GM21360 (cell line): ENCODE measurements around the gene GRIK1.
"Not testable (repeated sequence)": the region's sequence is repeated elsewhere in the genome, so short reads cannot be mapped to it uniquely, and the experiment has no call there.

Experiments used
- ATAC-seq: cut with Tn5 transposase; IDR thresholded peaks from one replicate; pipeline ENCODE4 v1.9.1; 2021; ENCODE audit warnings: mild to moderate bottlenecking, moderate library complexity; ENCODE audit not compliant: unreplicated experiment

Gene GRIK1

DNA sequence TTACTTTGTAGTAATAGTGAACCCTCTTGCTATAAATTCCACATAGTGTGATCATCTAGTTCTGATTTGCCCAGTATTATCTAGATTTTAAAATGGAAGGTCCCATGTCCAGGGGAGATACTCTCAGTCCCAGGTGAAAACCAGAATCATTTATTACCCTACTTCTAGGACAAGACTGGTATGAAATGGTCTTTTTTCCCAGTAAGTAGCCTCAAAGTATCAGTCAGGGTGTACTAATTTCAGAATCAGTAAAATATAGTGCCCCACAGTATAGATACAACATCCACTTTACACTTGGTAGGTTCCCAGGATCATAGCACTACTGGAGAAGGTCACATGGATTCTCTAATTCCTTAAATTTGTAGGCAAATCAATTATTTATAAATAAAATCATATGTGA, 318.3 kb downstream of the GRIK1 start:
- no peak for ATAC-seq

DNA sequence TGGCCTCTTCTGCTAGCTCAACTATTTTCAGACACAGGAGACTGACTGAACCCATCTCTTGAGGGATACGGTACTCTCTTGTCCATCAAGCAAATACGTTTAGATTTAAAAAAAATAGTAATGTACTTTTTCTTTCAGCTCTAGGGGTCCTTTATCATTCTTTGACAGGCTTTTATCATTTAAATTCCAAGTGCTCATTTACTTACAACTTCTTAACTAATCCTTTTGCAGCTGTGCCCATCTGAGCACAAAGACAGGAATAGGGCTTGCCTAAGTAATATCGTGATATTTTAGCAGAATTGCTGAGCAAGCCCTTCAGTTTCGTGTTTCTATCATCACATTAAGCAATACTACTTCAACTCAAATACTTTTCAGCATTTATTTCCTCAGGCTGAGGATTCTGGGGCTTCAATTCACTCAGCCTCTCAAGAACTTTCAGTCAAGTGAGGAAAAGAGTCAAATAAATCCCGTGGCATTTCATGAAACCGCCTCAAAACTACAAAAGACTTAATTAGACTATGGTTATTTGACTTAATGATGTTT, 323.5 kb downstream of the GRIK1 start:
- no peak for ATAC-seq

DNA sequence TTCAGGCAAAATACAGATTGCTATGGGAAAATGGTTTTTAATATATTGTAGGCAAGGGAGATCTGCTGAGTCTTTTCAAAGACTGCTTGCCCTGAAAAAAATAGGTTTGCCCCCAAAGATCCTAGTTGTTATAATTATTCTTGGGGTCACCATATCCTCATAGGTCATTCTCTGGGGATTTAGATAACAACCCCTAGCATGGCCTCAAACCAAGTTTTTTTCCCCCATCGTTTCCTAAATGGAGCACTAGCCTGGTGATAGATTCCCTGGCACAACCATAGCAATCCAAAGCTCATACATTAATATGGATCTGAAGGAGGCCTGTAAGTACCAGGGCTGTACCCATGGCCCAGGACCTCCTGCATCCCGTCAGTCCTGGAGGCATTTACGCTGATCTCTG, 325.9 kb downstream of the GRIK1 start:
- no peak for ATAC-seq

DNA sequence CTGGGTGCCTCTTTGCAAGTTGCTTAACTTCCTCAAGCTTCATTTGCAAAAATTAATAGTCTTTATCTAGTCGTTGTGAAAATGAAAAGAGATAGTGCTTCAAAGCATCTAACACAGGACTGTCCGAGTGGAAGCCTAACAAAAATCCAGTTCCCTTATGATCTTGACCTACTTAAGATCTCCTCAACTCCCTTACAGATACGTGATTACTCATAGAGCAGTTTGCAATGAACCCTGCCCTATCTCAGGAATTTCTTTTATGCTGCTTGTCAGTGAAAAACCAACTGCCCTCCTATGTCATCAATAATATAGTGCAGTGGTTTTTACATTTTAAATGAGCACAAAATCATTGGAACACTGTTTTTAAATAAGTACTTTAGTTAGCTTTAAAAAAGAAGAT, 326.8 kb downstream of the GRIK1 start:
- no peak for ATAC-seq

DNA sequence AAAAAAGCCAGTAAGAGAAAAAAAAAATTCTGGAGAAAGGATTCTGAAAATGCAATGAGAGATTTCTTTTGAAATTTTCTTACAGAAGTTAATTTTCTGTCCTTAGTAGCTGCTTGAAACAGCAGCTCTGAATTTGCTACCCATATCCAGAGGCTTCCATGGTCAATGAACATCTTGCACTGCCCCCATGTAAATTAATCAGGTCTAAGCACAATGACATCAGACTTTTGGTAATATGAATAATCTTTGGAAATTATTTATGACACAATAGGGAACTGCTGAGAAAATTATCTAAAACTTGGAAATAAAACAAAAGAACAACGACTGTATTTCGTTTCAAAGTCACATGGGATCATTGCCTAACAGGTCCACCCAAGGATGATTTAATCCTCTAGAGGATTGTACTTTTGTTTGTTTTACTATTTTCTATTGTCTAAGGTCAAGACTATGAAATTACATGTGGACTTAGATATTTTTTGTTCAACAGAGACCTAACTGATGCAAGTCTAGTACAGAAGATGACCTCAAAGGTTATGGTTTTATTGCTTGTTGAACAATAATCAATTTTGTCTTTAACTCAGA, 328.9 kb downstream of the GRIK1 start:
- no peak for ATAC-seq

DNA sequence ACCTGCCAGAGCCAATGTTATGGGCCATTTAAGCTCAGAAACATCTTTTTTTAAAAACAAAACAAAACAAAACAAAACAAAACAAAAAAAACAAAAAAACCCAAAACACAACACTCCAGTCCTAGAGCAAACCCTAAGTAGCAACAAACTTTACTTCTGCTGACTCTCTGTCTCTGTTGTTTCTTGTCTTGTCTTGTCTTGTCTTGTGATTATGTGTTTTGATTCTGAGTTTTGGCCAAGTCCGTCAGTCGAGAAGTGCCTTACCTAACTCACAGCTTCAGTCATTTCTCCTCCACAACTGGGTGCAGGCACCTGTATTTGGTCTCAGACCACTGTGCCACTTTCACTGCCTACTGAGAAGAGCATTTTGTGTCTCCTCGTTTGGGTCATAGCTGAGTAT, 333.2 kb downstream of the GRIK1 start:
- no peak for ATAC-seq

DNA sequence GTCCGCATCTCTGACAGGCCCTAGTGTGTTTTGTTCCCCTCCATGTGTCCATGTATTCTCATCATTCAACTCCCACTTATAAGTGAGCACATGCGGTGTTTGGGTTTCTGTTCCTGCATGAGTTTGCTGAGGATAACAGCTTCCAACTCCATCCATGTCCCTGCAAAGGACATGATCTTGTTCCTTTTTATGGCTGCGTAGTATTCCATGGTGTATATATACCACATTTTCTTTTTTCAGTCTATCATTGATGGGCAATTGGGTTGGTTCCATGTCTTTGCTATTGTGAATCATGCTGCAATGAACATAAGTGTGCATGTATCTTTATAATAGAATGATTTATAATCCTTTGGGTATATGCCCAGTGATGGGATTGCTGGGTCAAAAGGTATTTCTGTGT, 334.6 kb downstream of the GRIK1 start:
- ATAC-seq = not testable (repeated sequence)

DNA sequence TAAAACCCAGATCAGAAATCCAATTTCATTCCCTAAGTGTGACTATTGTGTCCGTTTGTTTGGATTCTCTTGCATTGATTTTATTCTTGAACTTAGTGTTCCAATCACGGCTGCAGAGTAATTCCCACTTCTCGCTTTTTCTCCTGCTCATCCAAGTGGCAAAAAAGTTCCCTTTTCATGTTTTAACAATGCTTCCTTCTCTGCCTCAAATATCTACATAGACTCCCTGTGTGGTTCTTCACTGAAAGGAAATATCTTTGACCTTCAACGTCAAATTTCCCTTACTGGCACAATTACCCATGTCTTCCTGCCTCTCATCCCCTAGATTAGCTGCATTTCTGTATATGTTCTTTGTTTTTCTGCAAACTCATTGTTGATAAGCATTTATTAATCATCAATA, 335.7 kb downstream of the GRIK1 start:
- ATAC-seq = no peak

DNA sequence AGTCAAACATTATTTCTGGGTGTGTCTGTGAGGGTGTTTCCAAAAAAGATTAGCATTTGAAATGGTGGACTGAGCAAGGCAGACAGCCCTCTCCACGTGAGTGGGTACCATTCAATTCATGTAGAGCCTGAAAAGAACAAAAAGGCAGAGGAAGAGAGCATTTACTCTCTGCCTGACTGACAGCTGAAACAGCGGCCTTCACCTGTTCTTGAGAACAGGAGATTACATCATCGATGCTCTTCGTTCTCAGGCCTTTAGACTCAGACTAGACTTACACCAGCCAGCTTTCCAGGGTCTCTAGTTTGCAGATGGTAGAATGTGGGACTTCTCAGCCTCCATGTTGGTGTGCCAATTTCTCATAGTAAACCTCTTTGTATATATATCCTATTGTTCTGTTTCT, 338.7 kb downstream of the GRIK1 start:
- no peak for ATAC-seq

DNA sequence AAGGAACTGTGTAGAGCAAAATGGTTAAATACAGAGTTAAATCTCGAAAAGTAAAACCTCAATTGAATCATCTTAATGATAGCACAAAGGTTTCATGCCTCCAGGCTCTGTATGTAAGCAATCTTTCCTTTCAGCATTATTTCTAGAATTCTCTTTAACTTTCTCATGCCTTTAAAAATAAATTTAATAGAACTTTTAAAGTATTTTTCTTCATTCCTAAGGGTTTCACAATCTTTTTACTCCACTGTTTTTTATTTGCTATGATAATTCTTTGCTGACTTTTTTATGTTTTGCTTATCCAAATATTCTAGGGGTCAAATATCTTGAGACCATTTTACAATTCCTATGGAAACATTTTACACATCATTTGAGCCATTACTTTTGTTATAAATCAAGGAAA, 353.1 kb downstream of the GRIK1 start:
- no peak for ATAC-seq

DNA sequence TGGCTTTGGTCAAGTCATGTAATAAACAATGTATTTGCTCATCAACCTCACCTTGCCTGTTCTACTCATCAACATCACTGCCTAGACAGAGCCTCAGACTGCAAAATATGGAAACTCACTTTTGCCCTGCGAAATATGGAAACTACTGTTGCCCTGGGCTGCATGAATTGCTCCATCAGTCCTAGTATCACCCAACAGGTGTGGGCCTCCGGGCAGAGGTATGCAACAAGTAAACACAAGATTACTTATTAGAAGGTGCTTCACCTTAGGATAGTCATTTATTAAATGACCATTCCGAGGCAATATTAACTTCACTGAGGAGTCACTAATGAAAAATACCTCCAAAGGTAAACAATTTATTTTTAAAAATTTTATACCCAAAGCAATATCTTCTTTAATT, 354.3 kb downstream of the GRIK1 start:
- no peak for ATAC-seq

DNA sequence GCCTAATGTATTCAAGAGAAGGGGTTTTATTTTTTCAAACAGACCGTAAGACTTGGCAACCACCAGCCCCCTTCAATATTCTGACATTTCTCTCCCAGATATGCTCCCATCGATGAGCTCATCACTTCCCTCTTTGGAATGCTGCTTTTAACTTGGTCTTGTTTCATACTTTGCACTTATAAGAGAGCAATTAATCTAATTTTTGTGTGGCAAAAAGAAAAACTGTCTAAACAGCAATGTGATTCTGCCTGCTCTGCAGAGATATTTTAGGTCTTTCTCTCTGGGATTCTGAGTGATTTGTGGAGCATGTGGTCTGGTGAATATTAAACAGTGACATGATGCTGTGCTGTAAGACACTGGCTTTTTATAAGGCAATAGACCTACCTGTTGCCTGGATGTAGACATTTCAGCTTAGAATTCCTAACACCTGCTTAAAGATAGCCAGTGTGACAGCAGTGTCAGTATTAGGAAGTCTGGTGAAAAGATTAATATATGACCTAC, 356.3 kb downstream of the GRIK1 start:
- no peak for ATAC-seq

DNA sequence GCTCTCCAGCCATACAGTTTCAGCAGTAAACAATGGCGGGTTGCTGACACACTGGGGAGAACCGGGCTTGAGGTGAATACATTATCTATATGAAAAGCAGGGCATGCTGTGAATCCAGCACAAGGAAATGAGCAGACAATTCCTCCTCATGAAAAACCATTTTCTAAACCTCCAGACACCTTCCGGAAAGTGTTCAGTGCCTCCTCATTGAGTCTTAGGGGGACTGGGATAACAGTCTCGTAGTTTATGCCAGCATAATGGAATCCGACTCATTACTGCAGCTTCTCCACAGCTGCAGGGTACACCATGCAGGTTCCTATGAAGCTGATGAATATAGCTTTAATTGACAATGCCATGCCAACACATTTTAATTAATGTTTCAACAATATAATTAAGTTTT, 356.9 kb downstream of the GRIK1 start:
- ATAC-seq = no peak

DNA sequence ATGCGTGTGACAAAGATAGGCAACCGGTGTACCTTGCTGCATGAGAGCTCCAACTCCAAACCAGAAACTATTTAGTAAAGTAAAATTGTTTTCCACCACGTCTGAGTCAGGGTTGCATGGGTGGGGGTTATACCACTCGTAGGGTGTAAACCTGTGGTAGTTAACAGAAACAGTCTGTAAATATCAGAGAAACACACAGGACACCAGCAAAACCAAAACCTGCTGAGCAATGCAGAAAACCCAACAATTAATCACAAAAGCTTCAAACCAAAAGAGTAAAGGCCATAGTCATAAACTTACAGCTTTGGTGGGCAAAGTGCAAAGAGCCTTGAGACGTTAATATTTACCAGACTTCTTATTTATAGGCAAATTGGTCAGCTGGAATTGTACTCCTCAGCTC, 358.4 kb downstream of the GRIK1 start:
- no peak for ATAC-seq

DNA sequence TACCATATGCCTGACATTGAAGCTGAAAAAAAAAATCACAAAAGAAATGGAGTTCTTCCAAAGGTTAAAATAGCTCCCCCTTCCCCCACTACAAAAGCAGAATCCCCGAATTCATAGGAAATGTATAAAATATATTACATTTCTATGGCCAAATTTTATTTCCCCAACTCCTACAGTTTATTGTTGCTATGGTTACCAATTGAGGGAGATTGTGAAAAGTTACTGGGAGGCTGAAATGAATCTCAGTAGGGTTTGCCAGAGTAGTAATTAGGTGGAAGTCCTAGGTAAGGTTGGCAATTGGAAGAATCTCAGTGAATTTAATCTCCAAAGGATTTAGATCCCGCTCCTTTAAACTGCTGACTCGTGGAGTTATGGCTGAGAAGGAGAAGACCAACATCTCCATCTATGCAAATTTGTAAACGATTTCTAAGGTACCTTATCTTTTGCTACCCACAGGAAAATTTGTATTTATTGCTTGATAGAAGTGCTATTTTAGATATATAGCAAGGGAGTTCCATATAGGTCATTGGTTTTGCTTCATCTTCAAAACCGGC, 359.0 kb downstream of the GRIK1 start:
- ATAC-seq = no peak

DNA sequence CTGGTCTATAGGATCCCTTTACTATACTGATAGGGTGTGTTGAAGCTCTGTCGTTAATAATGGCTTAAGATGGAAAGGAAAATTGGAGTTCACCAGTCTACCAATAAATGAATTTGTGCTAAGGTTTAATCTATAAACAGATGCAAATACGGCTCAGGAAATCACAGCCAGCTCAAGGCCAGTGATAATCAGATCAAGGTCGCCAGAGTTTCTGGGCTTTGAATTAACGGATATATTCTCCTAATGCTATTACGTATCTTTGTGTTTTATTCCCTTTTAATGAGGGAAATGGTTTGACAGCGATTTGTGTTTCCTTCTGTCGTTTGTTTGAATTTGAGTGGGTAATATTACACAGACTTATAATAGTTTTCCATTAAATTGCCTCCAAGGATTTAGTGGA, 361.5 kb downstream of the GRIK1 start:
- no peak for ATAC-seq

DNA sequence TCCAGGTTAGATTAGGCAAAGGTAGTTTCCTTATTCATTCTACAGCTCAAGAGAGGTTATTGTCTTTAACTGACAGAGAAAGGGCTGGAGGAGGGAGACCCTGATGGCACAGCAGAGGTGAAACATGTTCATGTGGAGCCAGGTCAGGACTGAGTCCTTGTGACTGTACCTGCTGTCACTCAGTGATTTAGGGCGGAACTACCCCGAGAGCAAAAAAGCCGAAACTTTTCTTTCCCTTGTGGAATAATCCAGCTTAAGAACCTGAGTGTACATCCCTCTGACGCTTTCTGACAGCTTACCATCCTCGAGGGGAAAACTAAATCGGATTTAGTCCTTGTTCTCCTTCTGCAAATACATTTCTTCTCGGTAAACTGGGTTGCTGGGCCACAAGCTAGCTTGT, 367.8 kb downstream of the GRIK1 start:
- no peak for ATAC-seq

DNA sequence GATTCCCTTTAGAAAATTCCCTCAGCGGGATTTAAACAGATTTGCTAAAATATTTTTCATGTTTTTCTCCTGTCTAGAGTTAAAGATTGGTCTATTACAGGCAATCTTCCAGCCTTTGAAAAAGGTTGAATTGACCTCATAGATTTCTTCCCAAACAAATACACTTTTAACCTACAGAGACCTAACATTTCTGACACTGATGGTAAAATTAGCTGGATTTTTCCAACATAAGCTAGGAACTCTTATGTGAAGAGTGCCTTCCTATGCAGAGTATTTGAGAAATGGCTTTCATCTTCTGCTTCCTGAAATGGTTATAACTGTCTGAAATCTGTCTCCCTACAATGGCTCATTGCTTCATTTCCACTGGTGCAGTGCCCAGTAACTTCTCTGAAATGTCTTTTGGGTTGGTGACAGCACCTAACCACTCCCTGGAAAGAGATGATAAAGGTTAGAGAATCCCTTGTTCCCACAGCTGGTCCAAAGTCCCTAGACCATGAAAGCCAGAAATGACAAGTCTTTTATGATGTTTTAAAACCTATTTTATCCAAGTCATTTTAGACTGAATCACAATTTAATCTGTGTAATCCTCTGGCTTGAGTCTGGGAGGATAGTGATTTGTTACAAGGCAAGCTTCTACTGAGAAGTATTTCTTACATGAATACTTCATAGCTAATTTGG, 371.6 kb downstream of the GRIK1 start:
- ATAC-seq = no peak

DNA sequence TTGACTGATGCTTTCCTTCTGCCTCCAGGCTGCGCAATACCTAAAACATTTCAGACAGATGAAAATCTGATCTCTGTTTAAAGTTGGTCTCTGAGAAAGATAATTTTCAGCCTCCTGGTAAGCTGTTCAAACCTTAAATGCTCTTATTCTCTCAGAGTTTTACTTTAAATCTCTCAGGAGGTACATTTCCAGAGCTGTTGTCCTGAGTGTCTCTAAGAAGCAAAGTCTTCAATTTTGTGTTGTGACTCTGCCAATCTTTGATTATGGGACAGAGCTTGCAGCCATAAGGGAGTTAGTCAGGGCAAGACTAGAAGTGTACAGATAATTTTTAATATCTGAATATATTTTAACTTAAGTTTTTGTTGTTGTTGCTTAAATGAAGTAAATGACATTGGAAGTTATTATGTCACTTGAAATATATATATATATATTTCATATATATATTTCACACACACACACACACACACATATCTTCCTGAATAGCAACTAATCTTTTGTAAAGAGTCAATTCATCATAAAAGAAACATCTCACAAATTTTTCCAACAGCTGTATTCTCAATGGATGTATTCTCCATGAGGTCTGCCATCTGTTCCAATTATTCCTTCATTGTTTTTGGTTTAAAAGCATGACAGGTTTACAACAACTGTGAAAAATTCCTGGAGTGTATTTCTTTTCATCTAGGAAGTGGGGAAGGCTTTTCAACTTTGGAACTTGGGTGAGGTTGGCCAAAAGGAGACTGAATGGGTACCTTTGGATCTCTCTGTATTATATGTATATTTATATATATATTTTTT, 381.7 kb downstream of the GRIK1 start:
- no peak for ATAC-seq

DNA sequence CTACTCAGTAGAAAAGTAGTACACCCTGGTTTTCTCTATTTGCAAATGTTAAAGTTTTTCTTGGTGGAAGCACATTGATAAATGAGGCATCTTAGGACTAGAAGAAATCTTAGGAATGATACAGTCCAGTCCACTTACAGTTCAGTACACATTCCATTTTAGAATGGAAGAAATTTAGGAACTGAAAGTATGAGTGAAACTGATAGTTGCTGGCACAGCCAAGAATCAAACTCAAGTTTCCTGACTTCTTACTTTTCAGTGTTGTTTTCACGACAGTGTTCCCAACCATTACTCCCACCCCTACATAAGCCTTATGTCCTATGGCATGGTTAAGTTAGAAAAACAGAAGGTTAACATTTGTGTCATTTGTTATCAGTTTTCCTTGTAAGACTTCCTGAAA, 382.6 kb downstream of the GRIK1 start:
- no peak for ATAC-seq

DNA sequence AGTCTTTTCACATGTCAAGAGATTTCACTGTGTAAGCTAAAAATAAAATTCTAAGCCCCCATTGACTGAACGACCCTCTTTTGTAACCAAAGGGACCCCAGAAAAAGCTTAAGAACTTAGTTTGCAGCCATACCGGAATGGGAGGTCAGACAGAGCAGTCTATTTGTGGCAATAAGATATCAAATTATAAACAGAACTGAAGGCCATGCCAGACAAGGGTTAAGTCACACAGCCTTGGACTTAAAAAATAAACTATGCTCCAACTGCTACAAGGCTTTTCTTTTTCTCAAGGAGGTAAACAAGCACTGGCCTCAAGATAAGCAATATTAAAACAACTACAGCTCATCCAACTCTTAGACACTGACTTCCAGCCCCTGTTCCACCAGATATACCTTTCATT, 384.2 kb downstream of the GRIK1 start:
- no peak for ATAC-seq

DNA sequence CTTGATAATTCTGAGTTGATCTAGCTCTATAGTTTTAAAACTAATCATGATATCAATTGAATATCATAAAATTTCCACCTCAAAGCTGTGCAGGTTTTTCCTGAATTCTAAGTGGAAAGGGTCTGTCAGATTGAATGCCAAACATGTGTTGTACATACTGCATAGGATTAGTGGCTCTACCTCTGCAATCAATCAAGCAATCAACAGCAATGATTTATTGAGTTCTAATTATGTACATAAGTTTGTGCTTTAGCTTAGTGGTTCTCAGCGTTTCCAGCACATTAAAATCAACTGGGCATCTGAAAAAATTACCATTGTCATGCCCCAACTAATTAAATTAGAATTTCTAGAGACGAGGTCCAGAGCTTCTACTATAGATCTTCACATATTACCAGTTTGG, 389.6 kb downstream of the GRIK1 start:
- no peak for ATAC-seq
